GM12872 (cell line): ENCODE results near the gene SLC16A4.

Experiments used
- TF ChIP-seq, protein P1 (sequence below): IDR thresholded peaks from 3 replicates; pipeline ENCODE4 v1.5.1; 2011; ENCODE audit warnings: low read depth, mild to moderate bottlenecking, low read length, moderate library complexity; ENCODE audit not compliant: insufficient read depth

SLC16A4 gene

DNA sequence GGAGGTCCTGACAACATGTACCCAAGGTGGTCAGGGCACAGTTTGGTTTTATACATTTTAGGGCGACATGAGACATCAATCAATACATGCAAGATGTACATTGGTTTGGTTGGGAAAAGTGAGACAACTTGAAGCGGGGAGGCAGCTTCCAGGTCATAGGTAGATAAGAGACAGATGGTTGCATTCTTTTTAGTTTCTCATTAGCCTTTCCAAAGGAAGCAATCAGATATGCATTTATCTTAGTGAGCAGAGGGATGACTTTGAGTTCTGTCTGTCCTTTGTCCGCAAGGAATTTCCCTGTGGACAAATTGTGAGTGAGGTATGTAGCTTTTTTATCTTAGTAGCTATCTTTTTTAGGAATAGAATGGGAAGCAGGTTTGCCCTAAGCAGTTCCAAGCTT, 62.1 kb downstream of the SLC16A4 start:
- TF ChIP-seq, protein P1, sequence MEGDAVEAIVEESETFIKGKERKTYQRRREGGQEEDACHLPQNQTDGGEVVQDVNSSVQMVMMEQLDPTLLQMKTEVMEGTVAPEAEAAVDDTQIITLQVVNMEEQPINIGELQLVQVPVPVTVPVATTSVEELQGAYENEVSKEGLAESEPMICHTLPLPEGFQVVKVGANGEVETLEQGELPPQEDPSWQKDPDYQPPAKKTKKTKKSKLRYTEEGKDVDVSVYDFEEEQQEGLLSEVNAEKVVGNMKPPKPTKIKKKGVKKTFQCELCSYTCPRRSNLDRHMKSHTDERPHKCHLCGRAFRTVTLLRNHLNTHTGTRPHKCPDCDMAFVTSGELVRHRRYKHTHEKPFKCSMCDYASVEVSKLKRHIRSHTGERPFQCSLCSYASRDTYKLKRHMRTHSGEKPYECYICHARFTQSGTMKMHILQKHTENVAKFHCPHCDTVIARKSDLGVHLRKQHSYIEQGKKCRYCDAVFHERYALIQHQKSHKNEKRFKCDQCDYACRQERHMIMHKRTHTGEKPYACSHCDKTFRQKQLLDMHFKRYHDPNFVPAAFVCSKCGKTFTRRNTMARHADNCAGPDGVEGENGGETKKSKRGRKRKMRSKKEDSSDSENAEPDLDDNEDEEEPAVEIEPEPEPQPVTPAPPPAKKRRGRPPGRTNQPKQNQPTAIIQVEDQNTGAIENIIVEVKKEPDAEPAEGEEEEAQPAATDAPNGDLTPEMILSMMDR: no peak

DNA sequence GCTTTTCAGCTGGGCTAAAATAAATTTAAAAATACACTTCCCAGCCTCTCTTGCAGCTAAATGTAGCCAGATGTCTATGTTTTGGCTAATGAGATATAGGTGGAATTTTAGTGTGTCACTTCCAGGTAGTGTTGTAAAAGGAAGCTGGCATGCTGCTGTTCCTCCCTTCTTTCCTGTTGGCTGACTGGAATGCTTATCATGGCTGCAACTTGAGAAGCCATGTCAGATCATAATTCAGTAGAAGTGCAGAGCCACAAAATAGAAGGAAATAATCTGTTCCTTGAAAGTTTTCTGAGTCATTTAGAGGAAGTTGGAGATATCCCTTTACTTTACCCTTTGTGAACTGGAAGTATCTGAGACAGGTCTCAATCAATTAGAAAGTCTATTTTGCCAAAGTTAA, 62.6 kb downstream of the SLC16A4 start:
- TF ChIP-seq, protein P1: no peak

DNA sequence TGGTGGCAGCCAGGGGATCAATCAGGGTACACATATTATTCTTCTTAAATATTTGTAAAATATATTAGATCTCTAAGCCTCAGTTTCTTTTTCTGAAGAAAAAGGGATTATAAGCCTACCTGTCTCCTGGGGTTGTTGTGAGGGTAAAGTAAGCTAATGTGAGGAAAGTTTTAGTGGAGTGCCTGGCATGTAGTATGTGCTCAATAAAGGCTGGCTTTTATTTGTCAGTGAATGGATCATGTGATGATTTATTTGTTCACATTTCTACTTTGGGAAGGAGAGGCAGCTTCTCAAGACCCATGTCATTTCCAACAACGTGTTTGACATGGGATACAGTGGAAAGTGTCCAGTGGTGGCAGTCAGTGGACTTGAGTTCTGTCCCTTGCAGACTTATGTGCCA, 64.0 kb downstream of the SLC16A4 start:
- TF ChIP-seq, protein P1: no peak

DNA sequence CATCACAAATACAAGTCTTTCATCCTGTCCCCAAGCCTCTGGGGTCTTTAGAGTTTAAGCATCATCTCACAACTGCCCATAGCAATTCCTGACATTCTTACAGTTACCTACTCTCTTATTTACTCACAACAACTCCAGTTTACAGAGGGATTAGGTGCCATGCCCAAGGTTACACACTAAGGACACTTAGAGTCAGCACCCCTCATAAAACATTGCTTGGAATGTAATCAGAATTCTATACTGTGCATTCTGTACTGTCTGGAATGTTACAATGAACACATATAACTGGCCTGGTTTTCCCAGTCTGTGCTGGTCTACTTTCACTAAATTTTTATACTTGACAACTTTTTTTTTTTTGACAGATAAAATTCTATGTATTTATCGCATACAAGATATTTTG, 66.2 kb downstream of the SLC16A4 start:
- TF ChIP-seq, protein P1: no peak

DNA sequence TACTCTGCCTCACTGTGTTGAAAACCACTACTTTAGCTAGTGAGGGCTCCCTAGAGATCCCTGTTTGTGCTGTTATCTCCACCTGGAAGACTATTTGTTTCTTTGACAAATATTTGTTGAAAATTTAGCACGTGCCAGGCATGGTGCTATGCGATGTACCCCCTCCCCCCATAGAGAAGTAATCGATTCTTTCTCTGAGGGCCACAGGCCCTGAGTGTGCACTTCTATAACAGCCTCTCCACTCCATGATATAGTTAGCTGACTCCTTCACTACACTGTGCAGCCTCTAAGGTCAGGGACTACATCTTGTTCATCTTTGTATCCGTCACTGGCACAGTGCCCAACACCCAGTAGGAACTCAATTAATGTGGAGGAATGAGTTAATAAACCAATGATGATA, 69.0 kb downstream of the SLC16A4 start:
- TF ChIP-seq, protein P1: no peak

DNA sequence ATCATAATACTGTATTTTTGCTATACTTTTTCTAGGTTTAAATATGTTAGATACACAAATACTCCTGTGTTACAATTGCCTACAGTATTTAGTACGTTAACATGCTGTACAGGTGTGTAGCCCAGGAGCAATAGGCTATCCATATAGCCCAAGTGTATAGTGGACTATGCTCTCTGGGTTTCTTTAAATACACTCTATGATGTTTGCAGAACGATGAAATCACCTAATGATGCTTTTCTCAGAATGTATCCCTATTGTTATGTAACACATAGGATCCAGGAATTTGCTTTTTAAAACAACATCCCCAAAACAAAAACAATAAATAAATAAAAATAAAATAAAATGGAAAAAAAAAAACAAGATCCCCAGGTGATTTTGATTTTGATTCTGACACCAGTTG, 69.8 kb downstream of the SLC16A4 start:
- TF ChIP-seq, protein P1: no peak

DNA sequence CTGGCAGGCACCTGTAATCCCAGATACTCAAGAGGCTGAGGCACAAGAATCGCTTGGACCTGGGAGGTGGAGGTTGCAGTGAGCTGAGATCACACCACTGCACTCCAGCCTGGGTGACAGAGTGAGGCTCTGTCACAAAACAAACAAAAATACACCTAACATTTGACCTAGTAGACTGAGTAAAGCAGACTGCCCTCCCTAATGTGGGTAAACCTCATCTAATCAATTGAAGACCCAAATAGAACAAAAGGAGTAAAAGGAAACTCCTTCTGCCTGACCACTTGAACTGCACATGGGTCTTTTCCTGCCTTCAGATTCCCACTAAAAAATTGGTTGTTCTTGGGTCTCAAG, 70.7 kb downstream of the SLC16A4 start:
- TF ChIP-seq, protein P1: no peak

DNA sequence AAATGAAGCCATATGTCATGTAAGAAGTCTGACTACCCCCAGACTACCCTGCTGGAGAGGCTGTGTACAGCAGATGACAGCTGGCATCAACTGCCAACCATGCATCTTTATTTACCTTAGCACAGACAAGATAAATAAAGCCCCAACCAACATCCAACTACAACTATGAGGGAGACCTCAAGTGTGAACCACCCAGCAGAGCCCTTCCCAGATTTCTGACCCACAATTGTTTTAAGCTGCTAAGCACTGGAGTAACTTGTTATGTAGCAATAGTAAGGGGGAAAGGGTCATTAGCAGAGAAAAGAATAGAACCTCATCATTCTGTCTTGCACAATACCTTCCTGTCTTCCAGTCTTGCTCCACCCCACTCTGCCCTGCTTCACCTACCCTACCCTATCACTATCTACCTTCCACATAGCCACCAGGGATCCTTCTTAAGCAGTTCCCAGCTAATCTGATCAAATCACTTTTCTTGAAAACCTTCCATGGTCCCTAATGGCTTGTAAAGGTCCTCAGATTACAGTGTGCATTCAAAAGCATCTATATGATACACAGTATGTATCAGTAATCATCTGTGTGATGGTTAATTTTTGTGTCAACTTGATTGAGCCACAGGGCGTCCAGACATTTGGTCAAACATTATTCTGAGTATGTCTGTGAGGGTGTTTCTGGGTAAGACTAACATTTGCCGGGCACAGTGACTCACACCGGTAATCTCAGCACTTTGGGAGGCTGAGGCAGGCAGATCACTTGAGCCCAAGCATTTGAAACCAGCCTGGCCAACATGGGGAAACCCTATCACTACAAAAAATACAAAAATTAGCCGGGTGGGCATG, 71.3 kb downstream of the SLC16A4 start:
- TF ChIP-seq, protein P1: no peak
